Cortex of kidney (tissue), 1 donor: Measurements from ENCODE around the gene SLAMF6.
"Not testable (repeated sequence)": the region's sequence is repeated elsewhere in the genome, so short reads cannot be mapped to it uniquely, and the experiment has no call there.

ENCODE experiments used
- DNase-seq: peaks from one replicate; lab custom pipeline; 2025; lab: John Stamatoyannopoulos, UW

Gene SLAMF6

GRCh38 chr1:160504651-160505050, 18.4 kb downstream of the SLAMF6 start:
- DNase-seq, result no peak

DNA sequence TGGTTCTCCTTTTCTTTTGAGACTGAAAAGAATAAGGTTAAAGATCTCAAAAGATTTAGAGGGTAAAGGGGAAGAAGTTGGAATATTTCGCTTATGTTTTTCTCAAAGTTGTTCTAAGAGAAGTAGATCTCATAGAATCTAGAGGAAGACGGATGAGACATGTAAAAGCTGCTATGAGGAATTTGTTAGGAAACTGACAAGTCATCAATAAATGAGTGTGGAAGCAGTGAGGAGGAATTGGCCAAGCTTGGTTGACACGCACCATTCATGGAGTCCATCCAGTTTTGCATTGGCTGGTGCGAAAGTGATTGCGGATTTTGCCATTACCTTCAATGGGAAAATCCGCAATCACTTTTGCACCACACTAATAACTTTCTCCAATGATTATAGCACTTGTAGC, 20.0 kb downstream of the SLAMF6 start:
- no peak for DNase-seq

- DNase-seq, result no peak
Measured at GRCh38 chr1:160500321-160500990, 22.6 kb downstream of the SLAMF6 start.

DNA sequence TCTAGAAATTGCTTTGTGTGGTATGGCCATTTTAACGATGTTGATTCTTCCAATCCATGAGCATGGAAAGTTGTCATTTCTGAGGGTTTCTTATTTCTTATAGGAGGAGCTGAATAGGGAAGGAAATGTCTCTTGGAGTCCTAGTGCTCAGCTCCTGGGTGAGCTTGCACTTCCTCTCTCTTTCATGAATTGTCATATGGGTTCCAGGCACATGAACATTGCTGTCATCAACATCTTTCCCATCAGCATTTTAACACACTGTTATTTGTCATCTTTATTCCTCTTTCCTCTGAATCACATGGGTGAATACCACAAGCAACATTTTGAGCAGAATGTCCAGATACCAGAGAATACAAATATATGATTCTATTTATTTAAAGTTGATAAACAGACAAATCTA, 23.4 kb downstream of the SLAMF6 start:
- DNase-seq, result no peak

DNA sequence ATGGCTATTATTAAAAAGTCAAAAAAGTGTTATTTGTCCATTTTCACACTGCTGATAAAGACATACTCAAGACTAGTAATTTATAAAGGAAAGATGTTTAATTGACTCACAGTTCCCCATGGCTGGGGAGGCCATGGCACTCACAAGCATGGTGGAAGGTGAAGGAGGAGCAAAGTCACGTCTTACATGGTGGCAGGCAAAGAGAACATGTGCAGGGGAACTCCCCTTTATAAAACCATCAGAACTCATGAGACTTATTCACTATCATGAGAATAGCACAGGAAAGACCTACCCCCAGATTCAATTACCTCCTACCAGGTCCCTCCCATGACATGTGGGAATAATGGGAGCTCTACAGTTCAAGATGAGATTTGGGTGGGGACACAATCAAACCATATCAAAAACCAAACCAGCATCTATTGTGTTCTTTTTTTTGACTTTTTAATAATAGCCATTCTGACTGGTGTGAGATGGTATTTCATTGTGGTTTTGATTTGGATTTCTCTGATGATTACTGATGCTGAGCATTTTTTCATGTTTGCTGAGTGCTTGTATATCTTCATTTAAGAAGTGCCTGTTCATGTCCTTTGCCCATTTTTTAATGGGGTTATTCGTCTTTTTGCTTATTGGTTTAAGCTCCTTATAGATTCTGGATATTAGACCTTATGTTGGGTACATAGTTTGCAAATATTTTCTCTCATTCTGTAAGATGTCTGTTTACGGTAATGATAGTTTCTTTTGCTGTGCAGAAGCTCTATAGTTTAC, 24.6 kb downstream of the SLAMF6 start:
- not testable (repeated sequence) for DNase-seq

DNA sequence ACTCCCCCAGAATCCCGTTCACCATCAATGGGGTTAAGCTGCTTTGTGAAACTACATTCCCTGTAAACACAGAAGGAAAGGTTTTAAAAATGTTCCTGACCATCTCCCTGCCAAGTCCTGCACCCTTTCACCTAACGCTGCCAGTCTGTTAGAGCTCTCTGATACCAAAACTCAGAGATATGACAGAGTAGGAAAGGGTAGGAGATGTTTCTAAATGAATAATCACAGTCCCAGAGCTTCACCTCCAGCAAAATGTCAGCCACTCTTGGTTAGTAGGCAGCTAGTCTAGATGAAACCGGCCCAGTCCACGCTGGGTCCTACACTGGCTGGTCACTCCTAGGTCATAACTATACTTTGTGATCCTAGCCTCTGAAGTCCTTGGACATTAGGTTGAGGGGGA, 26.7 kb downstream of the SLAMF6 start:
- no peak for DNase-seq

- no peak for DNase-seq
Measured at GRCh38 chr1:160494620-160495019, 28.4 kb downstream of the SLAMF6 start.

DNA sequence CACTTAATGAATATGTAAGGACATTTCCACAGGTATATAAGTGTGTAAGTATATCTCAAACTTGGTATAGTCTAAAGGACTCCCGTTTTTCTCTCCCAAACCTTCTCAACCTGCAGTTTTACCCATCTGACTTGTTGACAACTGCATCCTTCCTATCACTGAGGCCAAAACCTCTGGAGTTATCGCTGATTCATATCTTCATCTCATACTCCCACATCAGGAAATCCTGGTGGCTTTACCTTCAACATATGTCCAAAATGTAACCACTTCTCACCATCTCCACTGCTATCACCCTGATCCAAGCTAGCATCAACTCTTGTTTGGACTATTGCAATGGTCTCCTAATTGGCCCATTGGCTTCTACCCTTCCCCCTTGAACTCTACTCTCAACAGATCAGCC, 30.4 kb downstream of the SLAMF6 start:
- no peak for DNase-seq

- DNase-seq, result no peak
Measured at GRCh38 chr1:160491981-160492380, 31.1 kb downstream of the SLAMF6 start.

GRCh38 chr1:160491017-160491416, 32.0 kb downstream of the SLAMF6 start:
- no peak for DNase-seq

DNA sequence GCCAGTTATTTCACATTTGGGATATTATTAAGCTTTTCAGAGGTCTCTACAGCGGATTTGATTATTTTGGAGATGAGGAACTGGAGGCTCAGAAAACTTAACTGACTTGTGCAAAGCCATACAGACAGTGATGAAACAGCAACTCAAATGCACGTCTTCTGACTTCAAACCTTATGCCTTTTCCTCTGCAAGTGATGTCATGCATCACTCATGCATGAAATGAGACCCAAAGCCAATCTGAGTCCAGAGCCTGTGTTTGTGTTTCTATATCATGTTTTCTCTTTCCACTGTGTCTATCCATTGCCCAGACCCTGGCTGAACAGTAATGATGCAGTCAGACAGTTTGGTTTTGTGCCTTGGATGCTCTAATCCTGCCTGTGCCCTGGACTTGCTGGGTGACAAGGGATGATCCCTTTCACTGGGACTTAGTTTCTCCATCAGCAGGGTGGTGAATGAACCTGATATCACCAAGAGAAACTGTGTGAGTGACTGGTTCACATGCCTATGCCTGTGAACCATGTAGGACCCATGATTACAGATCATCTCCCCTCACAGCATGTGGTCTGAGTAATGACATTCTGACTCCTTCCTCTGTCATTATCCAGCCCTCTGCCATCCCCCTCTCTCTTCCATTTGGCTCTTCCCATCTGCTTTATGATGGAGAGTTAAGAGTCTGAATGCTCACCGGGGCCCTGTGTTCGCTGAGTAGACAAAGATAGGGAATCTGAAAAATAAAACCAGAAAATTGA, 33.4 kb downstream of the SLAMF6 start:
- no peak for DNase-seq

- no peak for DNase-seq
Measured at GRCh38 chr1:160488347-160489058, 34.6 kb downstream of the SLAMF6 start.

GRCh38 chr1:160486453-160486852, 36.6 kb downstream of the SLAMF6 start:
- DNase-seq, result no peak

- DNase-seq, result no peak
Measured at GRCh38 chr1:160483505-160484185, 39.4 kb downstream of the SLAMF6 start.

- DNase-seq, result no peak
Measured at GRCh38 chr1:160481979-160482596, 41.0 kb downstream of the SLAMF6 start.

GRCh38 chr1:160480781-160481180, 42.3 kb downstream of the SLAMF6 start:
- DNase-seq, result not testable (repeated sequence)

DNA sequence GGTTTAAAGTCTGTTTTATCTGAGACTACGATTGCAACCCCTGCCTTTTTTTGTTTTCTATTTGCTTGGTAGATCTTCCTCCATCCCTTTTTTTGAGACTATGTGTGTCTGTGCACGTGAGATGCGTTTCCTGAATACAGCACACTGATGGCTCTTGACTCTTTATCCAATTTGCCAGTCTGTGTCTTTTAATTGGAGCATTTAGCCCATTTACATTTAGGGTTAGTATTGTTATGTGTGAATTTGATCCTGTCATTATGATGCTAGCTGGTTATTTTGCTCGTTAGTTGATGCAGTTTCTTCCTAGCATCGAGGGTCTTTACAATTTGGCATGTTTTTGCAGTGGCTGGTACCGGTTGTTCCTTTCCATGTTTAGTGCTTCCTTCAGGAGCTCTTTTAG, 44.0 kb downstream of the SLAMF6 start:
- DNase-seq, result not testable (repeated sequence)

GRCh38 chr1:160474392-160475242, 48.4 kb downstream of the SLAMF6 start:
- DNase-seq, result no peak

DNA sequence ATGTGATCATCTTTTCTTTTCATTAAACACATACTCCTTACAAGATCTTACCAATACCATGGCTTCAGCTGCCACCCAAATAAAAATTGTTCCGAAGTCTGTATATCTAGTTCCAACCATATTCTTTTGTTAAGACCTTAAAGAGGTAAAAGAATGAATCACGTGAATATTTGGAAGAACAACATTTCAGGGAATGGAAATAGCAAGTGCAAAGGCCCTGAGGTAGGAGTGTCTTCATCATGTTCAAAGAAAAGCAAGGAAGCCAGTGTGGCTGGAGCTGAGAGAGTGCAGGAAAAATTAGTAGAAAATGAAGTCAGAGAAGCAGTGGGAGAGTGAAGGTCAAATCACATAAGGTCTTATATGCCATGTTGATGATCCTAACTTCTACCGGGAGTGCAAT, 50.9 kb downstream of the SLAMF6 start:
- DNase-seq, result no peak

DNA sequence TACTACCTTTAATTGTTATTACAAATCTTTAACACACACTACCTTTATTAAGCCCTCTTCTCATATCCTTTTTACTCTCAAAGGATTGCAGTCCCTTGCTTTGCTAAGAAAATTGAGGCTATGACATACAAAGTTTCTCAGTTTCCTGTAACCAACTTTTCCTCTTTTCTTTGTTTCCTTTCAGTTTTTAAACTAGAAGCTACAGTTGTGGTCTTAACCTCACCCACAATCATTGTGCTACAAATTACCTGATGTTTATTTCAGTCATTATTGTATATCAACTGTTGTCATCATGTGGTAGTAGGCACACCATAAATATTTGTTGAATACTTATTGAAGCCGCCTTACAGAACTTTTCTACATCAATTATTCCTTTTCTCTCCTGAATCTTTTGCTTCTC, 51.8 kb downstream of the SLAMF6 start:
- DNase-seq, result no peak
